ENCODE data around the gene SPATA13. TPM values are rescaled to one million over a fixed set of nuclear protein-coding genes. Genes with fewer than 3 reads are reported as not detected.
A peak's percentile ranks its signal among the peaks of the same experiment; 100 is the strongest.

Gene SPATA13
- total and polyA plus RNA-seq, 2 donors (not counting 3 experiments of a cell fraction or from before 2014, with no cell fraction given) = 6.6 to 12.9 TPM

DNA sequence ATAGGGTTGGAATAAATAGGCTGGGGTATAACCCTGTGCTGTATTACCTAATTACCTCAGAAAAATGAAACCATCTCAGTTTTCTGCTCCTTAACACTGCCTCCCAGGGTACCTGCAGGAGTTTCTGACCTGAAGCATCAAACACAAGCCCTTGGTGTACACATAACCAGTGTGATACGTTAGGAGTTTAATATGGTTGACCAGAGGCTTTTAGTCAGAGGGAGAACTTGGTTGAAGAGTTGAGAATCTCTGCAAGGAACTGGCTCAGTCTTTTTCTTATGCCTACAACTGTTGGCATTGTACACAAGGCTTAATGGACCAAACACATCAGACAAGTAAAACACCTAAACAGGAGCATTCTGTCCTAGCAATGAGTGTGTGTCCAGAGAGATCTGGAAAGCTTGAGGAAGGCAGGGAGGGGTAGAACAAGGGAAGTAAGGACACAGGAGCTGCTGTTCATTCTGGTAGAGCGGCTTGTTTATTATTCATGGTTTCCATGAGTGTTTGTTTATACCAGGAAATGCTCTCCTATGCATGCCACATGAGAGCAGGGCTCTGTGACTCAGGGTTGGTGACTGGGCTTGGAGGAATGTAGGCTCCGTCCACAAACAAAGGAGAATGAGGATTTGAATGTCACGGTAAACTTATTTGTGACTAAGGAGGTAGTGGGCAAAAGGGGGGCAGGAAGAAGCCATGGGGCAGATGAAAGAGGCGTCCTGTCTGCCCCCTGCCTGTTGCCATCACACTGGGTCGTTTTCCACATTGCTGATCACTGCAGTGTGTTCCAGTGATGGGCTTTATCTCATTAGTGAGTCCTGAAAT is 11.9 kb upstream of the SPATA13 start:
- ChIA-PET CTCF (interaction anchor here (1.0 to 1.1 kb wide), 2 partner anchors 13 to 60 kb away, joined by 3 to 5 read pairs; no protein-coding TSS in a partner anchor), POLR2A (no interaction called here)
- Histone ChIP-seq H3K4me3 (replicated peaks in 1 of 3; ENCODE audit: insufficient read depth in 1 of 3, low read depth in 1 of 3, low read length in 3 of 3) (no peak overlapping the region), H2AFZ (ENCODE audit: low read depth, low read length) (peak overlapping the region; percentile 68), H3K27me3 (ENCODE audit: control insufficient read depth in 2 of 2, insufficient read depth in 2 of 2, low read length in 2 of 2) (no peaks in the 10 kb centered on the region), H3K9me1 (replicated peaks; ENCODE audit: control insufficient read depth, extremely low read depth, insufficient read depth, low read length) (no peaks in the 10 kb centered on the region), H3K36me3 (ENCODE audit: control insufficient read depth in 2 of 2, extremely low read depth in 1 of 2, insufficient read depth in 2 of 2, low read length in 2 of 2) (no peaks in the 10 kb centered on the region), H3K9ac (replicated peaks; ENCODE audit: extremely low read depth, insufficient read depth, low read length) (peak overlapping the region; percentile 70), H3K4me2 (ENCODE audit: insufficient read depth, low read length) (peak overlapping the region; percentile 44), H3K4me1 (ENCODE audit: control insufficient read depth, extremely low read depth, insufficient read depth, low read length) (peaks cover 19% of the 10 kb centered on the region), H3K9me3 (replicated peaks; ENCODE audit: control insufficient read depth, insufficient read depth, low read length) (no peaks in the 10 kb centered on the region), H4K20me1 (replicated peaks; ENCODE audit: control insufficient read depth, extremely low read depth, insufficient read depth, low read length) (no peaks in the 10 kb centered on the region), H3K27ac (ENCODE audit: insufficient read depth, low read depth, low read length) (peak overlapping the region; percentile 91), H3K79me2 (ENCODE audit: control insufficient read depth, insufficient read depth, low read length) (no peaks in the 10 kb centered on the region)
- FAIRE-seq (peak; percentile 96), DNase-seq (ENCODE audit: low read depth, low spot score) (peak; percentile 94)
- dilution Hi-C loops (cut with MboI; ENCODE audit: extremely low pct_ligation_motif_present, low sequenced_read_pairs) = no loop called here
- intact Hi-C loops (cut with micrococcal nuclease) = loop anchor here (1.0 to 2.0 kb wide), 4 partner anchors 12 to 95 kb away; partner anchors contain the start of gene SPATA13
- BruUV-seq (replicated peaks) = TSS peak; percentile 94
- TF ChIP-seq JUN (IDR thresholded peaks at IDR 0.05; ENCODE audit: borderline replicate concordance, insufficient read depth, insufficient read length, low read depth) (peak; percentile 98), POLR2AphosphoS5 (IDR thresholded peaks at IDR 0.05; ENCODE audit: insufficient read depth, low read depth, low read length) (peak; percentile 72), MYC (IDR thresholded peaks at IDR 0.05; ENCODE audit: low read depth, low read length) (no peak), POLR2A (IDR thresholded peaks at IDR 0.05; ENCODE audit: low read depth, low read length) (no peak), GATA2 (IDR thresholded peaks at IDR 0.05; ENCODE audit: insufficient read depth, insufficient read length, low read depth, low read length) (no peak), MAX (IDR thresholded peaks at IDR 0.05; ENCODE audit: insufficient read depth, insufficient read length) (peak; percentile 21), EZH2 (IDR thresholded peaks at IDR 0.05; ENCODE audit: borderline replicate concordance, low read depth, low read length, severe bottlenecking) (no peak), FOS (IDR thresholded peaks at IDR 0.05; ENCODE audit: borderline replicate concordance, insufficient read depth, low read length) (peak; percentile 98)
- TF ChIP-seq, protein P1, sequence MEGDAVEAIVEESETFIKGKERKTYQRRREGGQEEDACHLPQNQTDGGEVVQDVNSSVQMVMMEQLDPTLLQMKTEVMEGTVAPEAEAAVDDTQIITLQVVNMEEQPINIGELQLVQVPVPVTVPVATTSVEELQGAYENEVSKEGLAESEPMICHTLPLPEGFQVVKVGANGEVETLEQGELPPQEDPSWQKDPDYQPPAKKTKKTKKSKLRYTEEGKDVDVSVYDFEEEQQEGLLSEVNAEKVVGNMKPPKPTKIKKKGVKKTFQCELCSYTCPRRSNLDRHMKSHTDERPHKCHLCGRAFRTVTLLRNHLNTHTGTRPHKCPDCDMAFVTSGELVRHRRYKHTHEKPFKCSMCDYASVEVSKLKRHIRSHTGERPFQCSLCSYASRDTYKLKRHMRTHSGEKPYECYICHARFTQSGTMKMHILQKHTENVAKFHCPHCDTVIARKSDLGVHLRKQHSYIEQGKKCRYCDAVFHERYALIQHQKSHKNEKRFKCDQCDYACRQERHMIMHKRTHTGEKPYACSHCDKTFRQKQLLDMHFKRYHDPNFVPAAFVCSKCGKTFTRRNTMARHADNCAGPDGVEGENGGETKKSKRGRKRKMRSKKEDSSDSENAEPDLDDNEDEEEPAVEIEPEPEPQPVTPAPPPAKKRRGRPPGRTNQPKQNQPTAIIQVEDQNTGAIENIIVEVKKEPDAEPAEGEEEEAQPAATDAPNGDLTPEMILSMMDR (IDR thresholded peaks at IDR 0.05; ENCODE audit: extremely low read depth in 1 of 2, insufficient read depth in 1 of 2, low read depth in 1 of 2, low read length in 2 of 2) = no peak

Data from endothelial cell of umbilical vein (primary cell).